Measurements from ENCODE around the gene SIRPB1.

GRCh38 chr20:1627200-1627550 lies 7.4 kb upstream of the SIRPB1 start:
- TF ChIP-seq CTCF (optimal IDR thresholded peaks at IDR 0.05 in 1 of 3, IDR thresholded peaks at IDR 0.05 in 1 of 3, conservative IDR thresholded peaks at IDR 0.05 in 1 of 3; ENCODE audit: extremely low read depth in 1 of 3, insufficient read depth in 2 of 3, low read length in 3 of 3), result no peak
- no peak for TF ChIP-seq EZH2 (IDR thresholded peaks at IDR 0.05; ENCODE audit: low read length)

Data from keratinocyte (primary cell).